GM19239 (cell line): ENCODE data around the gene GIMD1.
A peak's percentile ranks its signal among the peaks of the same experiment; 100 is the strongest.
"Not testable (repeated sequence)": the region's sequence is repeated elsewhere in the genome, so short reads cannot be mapped to it uniquely, and the experiment has no call there.

Experiments
- DNase-seq: peaks from one replicate; pipeline ENCODE4 v3.0.0; 2011; ENCODE audit warnings: low spot score; ENCODE audit not compliant: insufficient read length
- FAIRE-seq: peaks from 2 replicates; lab custom pipeline; 2011; peaks lifted over from hg19 to GRCh38; lab: Jason Lieb, UNC

Gene GIMD1

DNA sequence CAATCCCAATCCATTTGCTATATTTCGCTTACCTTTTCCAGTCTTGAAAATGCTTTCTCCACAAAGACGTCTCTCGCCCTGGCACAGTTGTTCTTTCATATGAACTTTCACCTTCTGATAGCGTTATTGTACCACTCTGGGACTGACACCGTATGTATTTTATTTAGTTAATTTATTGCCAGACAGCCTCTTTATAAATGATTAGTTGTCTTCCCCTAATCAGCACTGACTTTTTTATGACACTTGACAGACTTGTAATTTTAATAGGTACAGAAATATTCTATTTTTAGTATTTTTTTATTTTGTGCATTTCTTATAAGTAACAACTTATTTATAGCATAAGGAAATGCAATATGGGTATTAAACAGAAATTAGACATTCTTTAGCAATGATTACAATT, at the start of gene GIMD1:
Gene GIMD1 (minus strand): TSS at position 101 of the 400 bp plus-strand sequence. CDS start 1,343 bp downstream, outside the sequence.
- DNase-seq (no peak), FAIRE-seq (no peak)

DNA sequence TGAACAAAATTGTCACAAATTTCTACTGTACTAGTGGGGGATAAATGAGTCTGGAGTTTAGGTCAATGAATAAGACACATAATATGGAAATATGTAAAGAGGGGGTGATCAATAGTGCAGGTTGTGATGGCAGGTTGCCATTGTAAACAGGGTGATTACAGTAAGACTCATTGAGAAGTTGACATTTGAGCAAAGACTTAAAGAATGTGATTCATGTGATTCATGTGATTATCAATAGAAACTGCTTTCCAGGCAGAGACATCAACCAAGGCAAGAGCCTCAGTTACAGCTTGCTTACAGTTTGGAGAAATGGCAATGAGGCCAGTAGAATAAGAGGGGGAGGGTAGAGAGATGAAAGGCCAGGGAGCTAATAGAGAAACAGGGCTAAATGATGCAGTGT, 45.8 kb upstream of the GIMD1 start:
- DNase-seq, result no peak

DNA sequence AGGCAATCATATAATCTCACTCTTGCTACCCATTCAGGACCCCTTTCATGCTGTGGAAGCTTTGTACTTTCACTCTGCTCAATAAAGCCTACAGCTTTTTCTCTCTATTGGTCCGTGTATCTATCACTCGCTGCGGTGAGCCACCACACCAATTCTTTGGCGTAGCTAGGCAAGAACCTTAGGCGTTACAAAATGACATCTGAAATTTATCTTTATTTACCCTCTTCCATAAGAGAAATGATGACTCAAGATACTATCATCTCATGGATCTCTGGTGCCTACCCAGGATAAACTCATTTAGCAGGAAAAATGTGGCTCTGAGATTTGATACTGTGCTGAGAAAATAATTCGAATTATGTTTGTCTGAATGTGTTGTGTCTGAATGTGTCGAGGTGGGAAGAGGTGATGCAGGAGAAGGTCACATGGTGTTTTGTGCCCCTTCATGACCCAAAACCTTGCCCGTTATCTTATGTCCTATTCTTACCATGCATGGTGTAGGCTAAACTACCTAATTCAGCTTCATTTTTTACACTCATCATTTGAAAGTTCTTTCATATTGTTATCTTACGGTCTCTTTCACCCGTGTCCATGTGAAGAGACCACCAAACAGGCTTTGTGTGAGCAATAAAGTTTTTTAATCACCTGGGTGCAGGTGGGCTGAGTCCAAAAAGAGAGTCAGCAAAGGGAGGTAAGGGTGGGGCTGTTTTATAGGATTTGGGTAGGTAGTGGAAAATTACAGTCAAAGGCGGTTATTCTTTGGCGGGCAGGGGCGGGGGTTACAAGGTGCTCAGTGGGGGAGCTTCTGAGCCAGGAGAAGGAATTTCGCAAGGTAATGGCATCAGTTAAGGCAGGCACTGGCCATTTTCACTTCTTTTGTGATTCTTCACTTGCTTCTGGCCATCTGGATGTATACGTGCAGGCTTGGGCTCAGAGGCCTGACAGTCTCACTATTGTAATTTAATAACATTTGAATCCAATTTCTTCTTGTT, 41.6 kb upstream of the GIMD1 start:
- DNase-seq, result no peak

More for the DNA sequence above, 45.8 kb upstream of the GIMD1 start:
- FAIRE-seq, result no peak

DNA sequence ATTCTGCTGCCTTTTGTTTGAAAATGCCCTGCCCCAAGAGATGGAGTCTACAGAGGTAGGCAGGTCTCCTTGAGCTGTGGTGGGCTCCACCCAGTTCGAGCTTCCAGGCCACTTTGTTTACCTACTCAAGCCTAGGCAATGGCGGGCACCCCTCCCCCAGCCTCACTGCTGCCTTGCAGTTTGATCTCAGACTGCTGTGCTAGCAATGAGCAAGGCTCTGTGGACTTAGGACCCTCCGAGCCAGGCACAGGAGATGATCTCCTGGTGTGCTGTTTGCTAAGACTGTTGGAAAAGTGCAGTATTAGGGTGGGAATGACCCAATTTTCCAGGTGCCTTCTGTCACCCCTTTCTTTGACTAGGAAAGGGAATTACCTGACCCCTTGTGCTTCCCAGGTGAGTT, 39.4 kb upstream of the GIMD1 start:
- not testable (repeated sequence) for DNase-seq, FAIRE-seq

More for the DNA sequence above, 41.6 kb upstream of the GIMD1 start:
- no peak for FAIRE-seq

DNA sequence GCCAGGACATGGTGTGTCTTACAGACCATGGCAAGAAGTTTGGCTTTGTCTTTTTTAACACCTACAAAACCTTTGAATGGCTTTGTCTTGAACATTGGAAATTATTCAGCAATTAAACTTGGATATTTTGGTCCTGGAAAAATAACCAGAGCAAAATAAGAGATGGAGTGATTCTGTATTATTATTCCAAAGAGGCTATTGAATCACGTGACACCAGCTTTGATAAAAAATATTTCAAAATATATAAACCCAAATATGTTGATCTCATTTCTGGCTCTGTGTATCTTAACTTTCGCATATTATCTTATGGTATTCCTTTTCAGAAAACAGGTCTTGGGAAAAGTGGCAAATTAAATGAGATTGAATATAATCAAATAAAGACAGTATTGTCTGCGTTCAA, 32.6 kb upstream of the GIMD1 start:
- no peak for DNase-seq
- no peak for FAIRE-seq

DNA sequence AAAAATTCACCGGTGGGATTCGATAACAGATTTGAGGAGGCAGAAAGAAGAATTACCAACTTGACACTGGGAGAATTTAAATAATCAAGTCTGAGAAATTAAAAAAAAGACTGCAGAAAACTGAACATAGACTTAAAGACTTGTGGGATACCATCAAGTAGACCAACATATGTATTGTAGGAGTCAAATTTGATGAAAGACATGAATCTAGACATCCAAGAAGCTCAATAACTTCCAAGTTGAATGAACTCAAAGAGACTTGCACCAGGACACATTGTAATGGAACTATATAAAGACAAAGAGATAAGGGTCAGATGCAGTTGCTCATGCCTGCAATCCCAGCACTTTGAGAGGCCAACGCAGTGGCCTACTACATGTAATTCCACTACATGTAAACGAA, 30.3 kb upstream of the GIMD1 start:
- not testable (repeated sequence) for FAIRE-seq, DNase-seq

DNA sequence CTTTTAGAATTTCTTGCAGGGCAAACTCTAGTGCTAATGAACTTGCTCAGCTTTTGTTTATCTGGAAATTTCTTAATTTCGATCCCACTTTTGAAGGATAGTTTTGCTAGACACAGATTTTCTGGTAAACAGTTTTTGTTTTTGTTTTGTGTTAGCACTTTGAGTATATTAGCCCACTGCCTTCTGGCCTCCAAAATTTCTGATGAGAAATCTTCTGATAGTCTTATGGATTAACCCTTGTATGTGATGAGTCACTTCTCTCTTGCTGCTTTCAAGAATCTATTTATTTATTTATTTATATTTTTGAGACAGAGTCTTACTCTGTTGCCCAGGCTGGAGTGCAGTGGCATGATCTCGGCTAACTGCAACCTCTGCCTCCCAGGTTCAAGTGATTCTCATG, 27.0 kb upstream of the GIMD1 start:
- DNase-seq (no peak), FAIRE-seq (no peak)

DNA sequence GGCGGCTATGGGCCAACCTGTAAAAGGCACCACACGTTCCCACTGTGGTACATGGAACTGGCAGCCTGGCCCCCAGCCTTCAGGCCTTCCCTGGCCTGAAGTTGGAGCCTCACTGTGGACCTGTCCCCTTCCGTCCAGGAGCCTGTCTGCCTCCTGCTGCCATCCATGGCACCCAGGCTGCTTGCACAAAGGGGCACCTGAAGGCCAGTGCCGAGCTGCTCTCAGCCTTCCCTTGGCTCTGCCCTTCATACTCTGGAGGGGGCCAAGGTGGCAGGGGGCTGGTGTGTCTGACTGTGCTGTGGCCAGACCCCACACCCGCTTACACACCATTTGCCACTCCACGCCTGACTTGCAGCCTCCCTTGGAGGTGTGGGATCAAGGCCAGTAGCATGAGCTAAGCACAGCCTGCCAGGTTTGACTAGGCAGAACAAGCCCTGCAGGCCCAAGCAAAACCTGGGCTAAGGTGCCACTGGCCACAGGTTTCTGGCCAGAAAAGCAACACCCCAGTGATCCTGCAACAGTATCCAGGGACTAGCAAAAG, 17.3 kb upstream of the GIMD1 start:
- FAIRE-seq (no peak), DNase-seq (no peak)

DNA sequence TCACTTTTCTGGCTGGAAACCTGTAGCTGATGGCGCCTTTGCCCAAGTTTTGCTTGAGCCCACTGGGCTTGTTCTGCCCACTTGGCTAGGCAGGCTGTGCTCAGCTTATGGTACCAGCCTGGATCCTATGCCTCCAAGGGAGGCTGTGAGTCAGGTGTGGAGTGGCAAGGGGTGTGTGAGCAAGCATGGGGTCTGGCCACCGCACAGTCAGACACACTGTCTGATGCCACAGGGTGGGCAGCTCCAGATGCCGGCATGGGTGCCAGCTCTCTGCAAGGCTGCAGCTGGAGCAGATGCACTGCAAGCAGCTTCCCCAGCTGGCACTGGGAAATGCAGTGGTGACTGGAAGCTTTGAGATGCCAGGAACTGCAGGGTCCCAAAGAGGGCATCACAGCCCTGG, 16.3 kb upstream of the GIMD1 start:
- FAIRE-seq (no peak), DNase-seq (no peak)

DNA sequence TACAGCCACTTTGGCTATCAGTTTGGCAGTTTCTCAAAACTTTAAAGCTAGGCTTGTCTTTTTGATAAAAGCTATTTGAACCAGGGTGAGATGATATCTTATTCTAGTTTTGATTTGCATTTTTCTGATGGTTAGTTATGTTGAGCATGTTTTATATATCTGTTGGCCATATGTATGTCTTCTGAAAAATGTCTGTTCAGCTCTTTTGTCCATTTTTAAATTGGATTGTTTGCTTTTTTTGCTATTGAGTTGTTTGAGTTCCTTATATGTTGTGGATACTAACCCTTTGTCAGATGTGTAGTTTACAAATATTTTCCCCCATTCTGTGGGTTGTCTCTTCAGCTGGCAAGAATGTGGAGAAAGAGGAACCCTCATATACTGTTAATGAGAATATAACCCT, 11.6 kb upstream of the GIMD1 start:
- no peak for DNase-seq
- no peak for FAIRE-seq

DNA sequence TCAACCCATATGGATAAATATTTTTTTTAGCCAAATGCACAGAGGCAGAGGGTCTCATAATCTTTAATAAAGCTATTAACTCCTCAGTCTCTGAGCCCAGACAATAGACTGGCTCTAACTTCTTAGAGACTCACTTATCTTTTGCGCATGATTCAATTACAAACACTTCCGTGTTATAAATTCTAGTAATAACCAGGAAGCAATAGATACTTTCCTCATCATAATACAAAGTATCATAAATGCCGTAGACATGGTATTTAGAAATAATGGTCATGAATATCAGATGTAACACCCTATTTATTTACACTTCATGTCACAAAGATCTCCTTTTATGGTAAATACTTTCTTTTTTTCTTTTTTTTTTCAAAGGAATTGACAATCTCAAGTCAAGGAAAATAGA, 4.4 kb upstream of the GIMD1 start:
- no peak for FAIRE-seq
- no peak for DNase-seq

DNA sequence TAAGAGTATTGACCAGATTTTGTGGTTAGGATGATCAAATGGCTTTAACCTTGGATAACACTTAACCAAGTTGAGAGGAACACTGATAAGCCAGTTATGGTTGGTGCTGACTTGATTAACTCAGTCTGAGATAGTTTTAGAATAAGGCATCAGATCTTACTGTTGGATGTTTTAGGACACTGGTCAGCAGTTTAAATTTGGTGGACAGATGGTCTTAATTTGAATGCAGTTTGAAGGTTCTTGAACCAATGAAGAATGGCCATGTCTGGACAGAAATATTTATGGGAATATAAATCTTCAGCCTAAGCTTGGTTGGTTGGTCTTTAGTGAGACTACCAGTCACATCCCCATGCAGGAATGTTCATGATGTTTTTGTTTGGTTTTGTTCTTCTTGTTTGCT, 2.6 kb upstream of the GIMD1 start:
- FAIRE-seq, result no peak

DNA sequence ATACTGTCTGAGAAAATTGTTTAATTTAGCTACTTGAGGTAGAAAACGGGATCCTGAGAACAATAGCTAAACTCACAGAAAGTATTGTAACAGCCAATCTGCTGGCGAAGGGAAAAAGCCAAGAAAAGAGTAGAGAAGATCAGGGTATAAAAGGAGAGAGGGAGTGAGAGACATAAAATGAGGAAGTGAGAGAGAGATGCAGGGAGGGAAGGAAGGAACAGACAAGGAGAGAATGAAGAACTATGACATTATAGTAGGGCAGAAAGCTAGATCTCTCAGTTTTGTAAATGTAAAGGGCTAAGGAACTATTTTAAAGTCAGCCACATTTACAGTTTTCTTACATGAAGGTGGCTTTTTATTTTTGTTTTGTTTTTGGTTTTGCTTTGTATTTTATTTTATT, 1.6 kb upstream of the GIMD1 start:
- no peak for DNase-seq
- no peak for FAIRE-seq

More for the DNA sequence above, 2.6 kb upstream of the GIMD1 start:
- no peak for DNase-seq

DNA sequence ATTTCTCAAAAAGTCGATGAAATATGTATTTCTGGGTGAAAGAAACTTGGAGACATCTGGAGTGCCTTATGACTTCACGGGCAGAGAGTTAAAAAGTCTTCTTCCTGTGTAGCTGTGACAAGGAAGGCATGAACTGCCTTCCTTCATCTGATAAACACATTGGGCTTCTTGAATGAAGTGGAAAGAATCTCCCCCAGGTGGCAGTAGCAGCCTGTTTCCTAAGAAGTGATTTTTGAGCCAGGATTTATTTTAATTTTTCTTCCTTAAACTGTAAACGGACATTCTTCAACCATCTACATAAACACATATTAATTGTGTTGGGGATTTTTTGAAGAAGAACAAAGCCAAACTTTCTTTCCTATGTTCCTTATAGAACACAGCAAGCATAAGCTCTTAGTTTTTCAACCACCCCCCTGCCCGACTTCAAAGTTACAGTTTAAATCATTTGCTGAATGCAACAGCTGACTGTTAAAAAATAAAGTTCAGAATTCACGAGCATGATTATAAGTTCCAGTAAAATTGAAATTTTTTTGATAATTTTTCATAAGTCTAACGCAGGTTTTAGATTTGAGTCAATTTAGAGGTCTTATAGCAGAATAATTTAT, 980 bp upstream of the GIMD1 start:
- DNase-seq (peak; percentile 9), FAIRE-seq (peak; percentile 81)

DNA sequence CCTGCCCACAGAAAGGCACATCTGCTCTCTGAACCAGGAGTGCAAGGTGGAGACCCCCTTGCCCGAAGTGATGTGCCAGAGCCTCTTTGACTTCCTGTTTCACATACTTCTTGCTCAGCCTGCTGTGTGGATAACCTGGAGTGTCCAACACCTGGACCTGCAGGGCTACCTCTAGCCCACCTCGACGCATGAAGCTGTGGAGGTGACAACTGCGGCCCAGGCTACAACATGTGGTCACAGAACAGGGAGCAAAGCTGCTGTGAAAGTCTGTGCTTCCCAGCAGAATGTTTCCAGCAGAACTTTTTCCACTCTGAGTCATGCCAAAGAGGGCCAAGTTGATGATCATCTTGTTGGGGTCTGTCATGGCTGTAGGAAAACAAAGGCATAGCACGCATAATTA, 1.5 kb downstream of the GIMD1 start:
- DNase-seq (no peak), FAIRE-seq (no peak)

DNA sequence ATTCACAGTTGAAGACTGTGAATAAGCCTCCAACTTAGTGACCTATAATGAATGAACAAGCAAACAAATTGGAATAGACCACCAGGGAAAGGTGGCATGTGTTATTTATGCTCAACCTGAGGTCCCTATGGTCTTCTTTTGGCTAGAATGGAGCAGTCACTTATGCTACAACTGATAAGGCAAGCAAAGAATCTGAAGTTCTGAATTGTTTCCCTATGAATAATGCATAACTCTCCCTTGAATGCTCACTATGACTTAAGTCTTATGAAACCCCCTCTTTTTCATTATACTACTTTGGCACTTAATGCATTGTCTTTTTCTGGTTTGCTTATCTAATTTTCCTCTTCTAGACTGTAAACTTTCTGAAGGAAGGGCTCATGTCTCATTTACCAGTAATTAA, 2.6 kb downstream of the GIMD1 start:
- DNase-seq, result no peak
- FAIRE-seq, result no peak

DNA sequence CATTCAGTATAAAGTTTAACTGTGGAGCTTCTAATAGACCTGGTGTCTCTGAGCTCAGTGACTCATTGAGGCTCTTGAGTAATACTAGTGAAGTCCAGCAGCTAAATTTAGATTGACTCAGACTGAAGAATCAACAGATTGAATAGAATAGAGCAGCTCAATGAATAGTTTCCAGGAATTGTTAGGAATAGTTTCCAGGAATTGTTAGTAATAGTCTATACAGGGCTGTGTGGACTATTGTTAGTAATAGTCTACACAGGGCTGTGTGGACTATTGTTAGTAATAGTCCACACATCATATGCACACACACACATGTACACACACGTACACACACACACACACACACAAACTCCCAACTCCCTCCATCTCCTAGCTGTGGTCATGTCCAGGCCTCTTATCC, 3.0 kb downstream of the GIMD1 start:
- no peak for DNase-seq
- FAIRE-seq, result no peak

DNA sequence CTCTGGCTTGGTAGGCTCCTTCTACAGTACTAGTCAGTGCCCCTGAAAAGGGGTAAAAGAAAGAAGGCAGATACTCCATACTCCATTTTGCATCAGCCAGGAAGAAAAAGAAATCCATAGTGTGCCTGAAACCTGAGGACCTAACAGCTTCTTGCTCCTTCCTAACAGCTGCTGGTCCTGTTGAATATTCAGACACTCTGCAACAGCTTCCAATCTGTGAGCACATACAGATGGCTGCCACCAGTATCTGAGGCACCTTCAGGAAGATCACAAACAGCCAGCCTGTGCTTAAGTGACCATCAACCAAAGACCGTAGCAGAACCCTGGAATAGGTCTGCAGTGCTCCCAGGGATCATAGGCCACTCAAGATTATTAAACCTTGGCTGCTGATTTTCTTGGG, 4.3 kb downstream of the GIMD1 start:
- FAIRE-seq (no peak), DNase-seq (no peak)

DNA sequence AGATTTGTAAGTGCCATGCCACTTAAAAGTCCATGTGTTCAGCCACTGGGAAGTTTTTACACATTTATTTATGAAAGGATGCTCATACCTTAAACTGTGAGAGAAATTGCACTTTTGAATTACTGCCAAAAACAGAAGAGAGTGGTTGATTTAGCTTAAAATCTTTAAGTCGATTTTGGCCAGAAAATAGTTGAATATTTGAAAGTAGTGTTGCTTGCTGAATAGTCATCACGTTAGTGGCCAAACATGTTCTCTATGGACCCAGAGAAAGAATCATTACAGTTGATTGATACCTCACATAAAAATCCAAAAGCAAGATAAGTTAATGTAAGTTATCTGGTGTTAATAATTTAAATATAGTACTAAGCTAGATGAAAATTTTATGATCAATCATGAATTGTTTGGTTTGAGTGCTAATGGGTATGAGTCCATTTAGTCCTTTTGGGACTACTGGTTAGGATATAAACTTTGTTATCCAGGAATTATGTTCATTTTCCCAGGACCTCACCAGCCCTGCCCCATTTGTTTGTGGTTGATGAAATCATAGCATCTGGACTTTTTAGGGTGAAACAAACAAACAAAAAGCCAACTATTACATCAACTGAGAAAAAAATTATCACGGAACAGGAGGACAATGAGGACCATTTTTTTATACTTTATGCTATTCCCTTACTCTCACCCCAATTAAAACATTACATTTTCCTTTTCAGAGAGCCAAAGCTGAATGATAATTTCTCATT, 6.3 kb downstream of the GIMD1 start:
- DNase-seq, result no peak
- FAIRE-seq, result no peak

DNA sequence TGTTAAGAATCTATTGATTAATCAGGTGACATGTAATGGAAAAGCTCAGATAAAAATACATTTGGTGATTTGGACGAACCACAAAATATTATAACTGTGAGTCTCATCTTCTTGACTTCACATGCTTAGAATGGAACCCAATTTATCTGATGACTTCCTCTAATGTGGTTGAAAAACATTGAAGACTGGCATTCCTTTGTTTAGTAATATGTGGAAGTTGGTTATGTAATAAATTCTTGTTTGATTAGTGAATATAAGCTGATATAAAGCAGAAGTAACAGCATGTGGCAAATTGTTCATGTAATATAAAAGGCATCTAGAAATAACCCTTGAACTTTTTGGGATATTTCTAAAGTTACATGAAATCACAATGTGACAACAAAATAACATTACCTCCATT, 9.7 kb downstream of the GIMD1 start:
- no peak for DNase-seq
- FAIRE-seq, result no peak

DNA sequence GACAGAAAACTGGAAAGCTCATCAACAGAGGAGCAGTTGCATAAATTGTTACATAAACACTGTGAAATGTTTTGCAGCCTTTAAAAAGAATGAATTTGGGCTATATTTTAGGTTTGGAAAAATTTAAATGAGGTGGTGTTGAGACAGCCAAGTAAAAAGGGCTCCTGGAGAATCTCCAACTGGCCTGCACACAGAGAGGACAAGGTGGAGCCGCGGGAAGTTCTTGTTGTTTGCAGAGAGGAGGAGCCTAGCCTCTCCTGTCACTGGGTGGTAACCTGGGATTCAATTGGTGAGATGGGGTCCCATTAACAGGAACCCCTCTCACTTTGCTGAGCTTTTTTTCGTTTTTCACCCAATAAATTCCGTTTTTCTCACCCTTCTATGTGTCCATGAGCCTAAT, 13.4 kb downstream of the GIMD1 start:
- no peak for FAIRE-seq
- DNase-seq, result no peak
